GM21619 (cell line): ENCODE results near the gene SLCO3A1.

ENCODE experiments used
- ATAC-seq: cut with Tn5 transposase; IDR thresholded peaks from one replicate; pipeline ENCODE4 v1.9.1; 2021; ENCODE audit not compliant: unreplicated experiment

Gene SLCO3A1

DNA sequence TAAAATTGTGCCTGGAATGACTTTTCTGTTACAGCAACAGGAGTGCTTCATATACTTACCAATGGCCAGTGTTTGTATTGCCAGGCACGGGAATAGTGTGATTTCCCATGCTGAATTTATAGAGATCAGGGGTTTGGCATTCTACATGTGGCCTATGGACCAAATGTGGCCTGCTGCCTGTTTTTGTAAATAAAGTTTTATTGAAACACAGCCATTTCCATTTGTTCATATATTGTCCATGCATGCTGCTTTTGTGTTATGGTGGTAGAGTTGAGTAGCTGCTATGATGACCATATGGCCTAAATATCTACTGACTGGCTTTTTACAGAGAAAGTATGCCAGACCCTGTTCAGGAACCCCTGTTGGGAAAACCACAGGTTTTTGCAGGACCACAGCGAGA, 55.6 kb downstream of the SLCO3A1 start:
- ATAC-seq: no peak

GRCh38 chr15:91909574-91909973, 56.1 kb downstream of the SLCO3A1 start:
- ATAC-seq: no peak

DNA sequence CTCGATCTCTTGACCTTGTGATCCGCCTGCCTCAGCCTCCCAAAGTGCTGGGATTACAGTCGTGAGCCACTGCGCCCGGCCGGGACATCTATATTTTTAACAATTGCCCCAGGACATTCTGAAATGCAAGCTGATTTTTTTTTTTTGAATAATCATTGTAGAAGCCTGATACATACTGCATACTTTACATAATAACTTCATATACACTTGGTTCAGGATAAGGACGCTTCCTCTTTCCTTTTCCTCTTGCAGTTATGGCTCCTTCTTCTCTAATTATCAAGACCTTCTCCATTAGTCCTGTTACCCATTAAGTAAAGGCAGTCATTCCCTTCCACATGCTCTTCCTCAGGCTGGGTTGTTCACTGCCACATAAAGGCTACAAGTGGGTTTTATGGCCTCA, 58.3 kb downstream of the SLCO3A1 start:
- ATAC-seq: no peak

GRCh38 chr15:91912336-91912735, 58.8 kb downstream of the SLCO3A1 start:
- no peak for ATAC-seq

GRCh38 chr15:91913560-91913959, 60.1 kb downstream of the SLCO3A1 start:
- ATAC-seq: no peak

GRCh38 chr15:91915576-91915975, 62.1 kb downstream of the SLCO3A1 start:
- ATAC-seq: no peak

GRCh38 chr15:91916051-91916450, 62.5 kb downstream of the SLCO3A1 start:
- ATAC-seq: no peak

GRCh38 chr15:91917686-91918360, 64.3 kb downstream of the SLCO3A1 start:
- ATAC-seq: no peak

DNA sequence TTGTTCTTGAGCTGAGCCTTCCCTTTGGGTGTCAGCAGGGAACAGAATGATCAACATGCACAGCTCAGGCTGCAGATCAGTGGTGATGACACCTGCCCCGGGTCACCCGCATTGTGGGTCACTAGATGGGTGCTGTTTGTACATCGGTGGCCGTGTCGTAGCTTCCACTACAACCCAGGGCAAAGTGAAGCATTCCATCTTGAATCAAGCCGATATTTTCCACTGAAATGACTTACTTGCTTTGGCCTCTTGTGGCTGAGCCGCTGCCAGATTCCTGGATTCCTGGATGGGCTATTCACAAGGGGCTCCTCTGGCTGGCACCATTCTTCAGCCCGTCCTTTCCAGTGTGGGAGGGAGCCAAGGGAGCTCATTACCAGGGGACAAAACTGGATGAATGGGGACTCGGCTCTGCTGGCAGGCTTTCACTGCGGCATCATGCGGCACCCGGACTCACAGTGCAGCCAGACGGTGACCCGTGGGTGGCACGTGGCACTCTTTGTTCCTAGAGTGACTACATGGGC, 65.6 kb downstream of the SLCO3A1 start:
- no peak for ATAC-seq

GRCh38 chr15:91921188-91921842, 67.8 kb downstream of the SLCO3A1 start:
- no peak for ATAC-seq

- no peak for ATAC-seq
Observed at GRCh38 chr15:91921843-91922198, 68.3 kb downstream of the SLCO3A1 start.

- ATAC-seq: no peak
Observed at GRCh38 chr15:91922646-91923547, 69.4 kb downstream of the SLCO3A1 start.

DNA sequence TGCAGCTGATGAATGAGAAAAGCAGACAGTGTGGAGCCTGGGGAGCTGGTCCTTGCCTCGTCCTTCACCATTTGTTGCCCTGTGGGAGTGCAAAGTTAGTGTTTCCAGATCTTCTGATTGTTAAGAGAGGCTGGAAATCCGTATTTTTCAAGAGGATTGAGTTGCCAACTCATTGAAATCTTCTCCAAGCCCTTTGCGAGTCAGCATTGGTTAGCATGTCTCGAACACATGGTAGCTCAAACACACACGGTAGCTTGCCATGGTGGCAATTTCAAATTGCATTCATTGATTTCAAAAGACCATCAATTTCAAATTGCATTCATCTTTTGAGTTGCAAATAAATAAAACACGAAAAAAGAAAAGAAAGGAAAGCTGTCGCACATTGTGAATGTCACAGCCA, 70.7 kb downstream of the SLCO3A1 start:
- ATAC-seq: no peak

DNA sequence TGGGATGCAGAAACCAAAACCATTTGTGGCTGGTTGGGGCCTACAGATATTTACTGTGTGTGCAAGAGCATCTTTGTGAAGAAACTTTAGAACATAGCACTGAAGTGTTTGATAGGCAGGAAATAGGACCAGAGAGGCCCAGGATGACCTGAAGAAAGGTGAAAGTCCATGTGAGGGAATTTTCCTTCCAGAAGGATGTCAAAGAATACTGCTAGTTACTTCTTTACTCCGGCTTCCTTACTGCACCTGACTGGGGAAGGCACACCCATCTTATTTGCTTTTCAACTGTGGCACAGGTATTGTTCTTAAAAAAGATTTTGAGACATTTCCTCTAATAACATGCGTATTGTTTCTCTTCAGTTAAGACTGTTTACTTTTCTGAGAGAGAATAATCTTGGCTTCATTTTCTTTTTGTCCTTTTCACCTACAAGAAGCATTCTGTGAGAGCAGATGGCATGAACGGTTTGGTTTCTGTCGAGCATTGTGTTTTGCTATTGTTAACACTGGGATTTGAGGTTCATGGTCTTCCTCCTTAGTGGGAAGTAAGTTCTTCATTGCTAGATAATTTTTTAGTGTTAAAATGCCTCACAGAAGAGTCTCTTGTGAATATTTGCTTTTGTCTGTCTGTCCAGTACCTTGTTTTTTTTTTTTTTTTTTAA, 71.5 kb downstream of the SLCO3A1 start:
- ATAC-seq: no peak

DNA sequence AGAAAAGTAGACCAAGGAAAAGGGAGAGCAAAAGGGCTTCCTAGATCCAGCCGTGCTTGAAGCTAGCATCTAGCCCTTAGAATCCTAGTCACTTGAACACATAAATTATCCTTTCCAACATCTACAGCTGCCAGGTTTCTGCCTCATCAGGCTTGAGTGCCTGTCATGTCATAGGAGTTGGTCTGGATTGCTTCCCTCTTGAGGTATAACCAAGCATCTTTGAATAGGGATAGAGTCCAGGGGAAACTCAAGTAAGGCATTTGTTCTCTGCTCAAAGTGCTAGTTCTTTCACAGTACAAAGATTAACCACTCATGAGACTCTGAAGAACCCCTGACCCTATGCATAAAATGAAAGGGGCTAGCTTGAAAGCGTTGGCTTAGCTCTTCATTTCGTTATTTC, 72.3 kb downstream of the SLCO3A1 start:
- ATAC-seq: no peak

DNA sequence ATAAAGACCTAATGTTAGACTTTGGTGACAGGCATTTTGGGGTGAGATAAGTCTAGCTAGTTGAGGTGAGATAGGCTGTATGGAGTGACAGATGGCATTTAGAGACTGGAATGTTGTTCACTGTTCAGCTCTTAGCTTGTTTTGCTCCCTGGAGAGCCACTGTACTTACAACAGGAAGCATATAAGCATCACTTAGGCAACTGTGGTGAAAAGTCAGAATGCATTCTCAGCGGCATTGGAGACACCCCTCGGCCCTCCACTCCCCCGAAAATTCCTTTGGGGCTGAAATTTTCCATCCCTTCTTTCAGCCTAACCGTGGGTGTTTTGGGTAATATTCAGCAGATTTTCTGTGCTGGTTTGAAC, 73.4 kb downstream of the SLCO3A1 start:
- no peak for ATAC-seq

GRCh38 chr15:91927585-91927984, 74.1 kb downstream of the SLCO3A1 start:
- ATAC-seq: no peak

DNA sequence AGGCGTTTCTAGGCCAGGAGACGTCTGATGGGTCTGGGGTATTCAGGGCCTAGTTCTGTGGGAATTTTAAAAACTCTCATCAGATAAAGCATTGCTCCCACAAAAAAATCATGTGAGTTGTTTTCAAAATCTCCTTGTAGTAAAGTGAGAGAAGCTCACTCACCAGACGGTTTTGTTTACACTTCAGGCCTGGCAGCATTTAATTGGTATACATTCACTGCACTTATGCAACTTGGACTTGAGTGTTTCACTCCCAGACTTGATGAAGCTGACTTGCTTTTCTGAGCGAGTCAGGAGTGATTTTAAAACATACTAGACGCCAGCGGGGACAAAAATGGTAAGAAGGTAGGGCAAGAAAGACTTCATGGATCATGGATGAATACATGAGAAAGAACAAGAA, 75.2 kb downstream of the SLCO3A1 start:
- no peak for ATAC-seq

DNA sequence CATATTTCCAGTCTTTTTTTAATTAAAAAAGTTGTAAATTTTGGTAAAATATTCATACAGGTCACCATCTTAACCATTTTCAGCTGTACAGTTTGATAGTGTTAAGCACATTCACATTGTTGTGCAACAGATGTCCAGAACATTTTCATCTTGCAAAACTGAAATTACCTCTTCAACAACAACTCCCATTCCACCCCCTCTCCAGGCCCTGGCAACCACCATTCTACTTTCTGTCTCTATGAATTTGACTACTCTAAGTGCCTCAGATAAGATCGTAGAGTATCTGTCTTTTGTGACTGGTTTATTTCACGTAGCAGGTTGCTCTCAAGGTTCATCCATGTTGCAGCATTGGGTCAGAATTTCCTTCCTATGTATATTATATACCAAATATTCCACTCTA, 76.0 kb downstream of the SLCO3A1 start:
- ATAC-seq: no peak

- ATAC-seq: no peak
Observed at GRCh38 chr15:91930092-91930491, 76.6 kb downstream of the SLCO3A1 start.

GRCh38 chr15:91936182-91936775, 82.8 kb downstream of the SLCO3A1 start:
- no peak for ATAC-seq
